Astrocyte of the spinal cord (primary cell): ENCODE measurements around the gene KRTAP12-4.

ENCODE experiments used
- DNase-seq: peaks from one replicate; pipeline ENCODE4 v3.0.0; 2011; ENCODE audit warnings: low read depth, low spot score
- H3K4me3 ChIP-seq: 2 replicates; pipeline ENCODE4 v1.5.1; 2011; ENCODE audit warnings: low read depth, mild to moderate bottlenecking, low read length, moderate library complexity
- CTCF ChIP-seq: IDR thresholded peaks from 2 replicates; pipeline ENCODE4 v1.5.1; 2012; ENCODE audit warnings: low read depth, mild to moderate bottlenecking, low read length, inconsistent platforms
- in situ Hi-C: cut with HindIII; loops from 2 replicates; pipeline ENCODE4 v1.10.0; 2017; ENCODE audit warnings: low sequenced_read_pairs

KRTAP12-4 gene

GRCh38 chr21:44656868-44657267, 2.4 kb upstream of the KRTAP12-4 start:
- no peak overlapping the region for H3K4me3 ChIP-seq
- DNase-seq = no peak
- no peak for TF ChIP-seq CTCF
- in situ Hi-C loops = no loop called here

GRCh38 chr21:44653656-44654575, 543 bp downstream of the KRTAP12-4 start:
- no peak for DNase-seq
- H3K4me3 ChIP-seq = no peak overlapping the region
- TF ChIP-seq CTCF = no peak
- in situ Hi-C loops = no loop called here

GRCh38 chr21:44653123-44653522, 1.3 kb downstream of the KRTAP12-4 start:
- H3K4me3 ChIP-seq = no peak overlapping the region
- no peak for DNase-seq
- no peak for TF ChIP-seq CTCF
- in situ Hi-C loops = no loop called here

- in situ Hi-C loops = no loop called here
- DNase-seq = no peak
- no peak for TF ChIP-seq CTCF
Observed at GRCh38 chr21:44650973-44651675, 3.3 kb downstream of the KRTAP12-4 start.

GRCh38 chr21:44650265-44650972, 4.0 kb downstream of the KRTAP12-4 start:
- no peak for TF ChIP-seq CTCF
- no peak for DNase-seq
- in situ Hi-C loops = no loop called here
- no peak overlapping the region for H3K4me3 ChIP-seq

More at GRCh38 chr21:44650973-44651675, 3.3 kb downstream of the KRTAP12-4 start:
- H3K4me3 ChIP-seq = no peak overlapping the region

- DNase-seq = no peak
- TF ChIP-seq CTCF = no peak
- no peak overlapping the region for H3K4me3 ChIP-seq
- in situ Hi-C loops = no loop called here
Observed at GRCh38 chr21:44649521-44650100, 4.8 kb downstream of the KRTAP12-4 start.
